Smooth muscle cell (in vitro differentiated cells): ENCODE measurements around the gene LRRFIP1. TPM values are rescaled to one million over a fixed set of nuclear protein-coding genes. Genes with fewer than 3 reads are reported as not detected.
A peak's percentile ranks its signal among the peaks of the same experiment; 100 is the strongest.
"Not testable (repeated sequence)": the region's sequence is repeated elsewhere in the genome, so short reads cannot be mapped to it uniquely, and the experiment has no call there.

Source experiments
- DNase-seq: peaks from one replicate; lab custom pipeline; 2025; ENCODE audit not compliant: unreplicated experiment; lab: John Stamatoyannopoulos, UW
- H2AFZ ChIP-seq: fragments of 200-600 bp; sonication (generic); 2 replicates; pipeline ENCODE4 v1.6.0; 2016; ENCODE audit warnings: antibody characterized with exemption, low read depth, mild to moderate bottlenecking
- H3F3A ChIP-seq: fragments of 200-600 bp; sonication (generic); 2 replicates; pipeline ENCODE4 v1.6.0; 2017; ENCODE audit warnings: antibody characterized with exemption, low read depth
- H3K27ac ChIP-seq: fragments of 200-600 bp; sonication (generic); 2 replicates; pipeline ENCODE4 v1.5.1; 2016; ENCODE audit warnings: low read depth, mild to moderate bottlenecking
- H3K27me3 ChIP-seq: fragments of 200-600 bp; sonication (generic); 2 replicates; pipeline ENCODE4 v1.6.1; 2016; ENCODE audit warnings: low read depth, mild to moderate bottlenecking
- H3K36me3 ChIP-seq: fragments of 200-600 bp; sonication (generic); 2 replicates; pipeline ENCODE4 v1.5.1; 2016; ENCODE audit warnings: low read depth
- H3K4me1 ChIP-seq: fragments of 200-600 bp; sonication (generic); 2 replicates; pipeline ENCODE4 v1.5.1; 2016; ENCODE audit warnings: low read depth
- H3K4me2 ChIP-seq: fragments of 200-600 bp; sonication (generic); 2 replicates; pipeline ENCODE4 v1.6.0; 2016; ENCODE audit warnings: mild to moderate bottlenecking
- H3K4me3 ChIP-seq: fragments of 200-600 bp; sonication (generic); 2 replicates; pipeline ENCODE4 v1.5.1; 2016; ENCODE audit warnings: mild to moderate bottlenecking
- H3K79me2 ChIP-seq: fragments of 200-600 bp; sonication (generic); 2 replicates; pipeline ENCODE4 v1.6.0; 2016; ENCODE audit warnings: low read depth, mild to moderate bottlenecking
- H3K9ac ChIP-seq: fragments of 200-600 bp; sonication (generic); 2 replicates; pipeline ENCODE4 v1.6.0; 2016; ENCODE audit warnings: low read depth
- H3K9me3 ChIP-seq: fragments of 200-600 bp; sonication (generic); replicated peaks from 2 replicates; pipeline ENCODE4 v1.5.1; 2016; ENCODE audit warnings: low read depth
- H4K20me1 ChIP-seq: fragments of 200-600 bp; sonication (generic); 2 replicates; pipeline ENCODE4 v1.6.0; 2016; ENCODE audit warnings: low read depth
- WGBS: methylation state at CpG from one replicate; pipeline ENCODE4 v1.1.7; 2016; ENCODE audit warnings: low lambda C conversion rate; 5-methylcytosine and 5-hydroxymethylcytosine counted together
- polyA plus RNA-seq: library from polyadenylated mRNA; unstranded; fragments of >200 nt; fragmentation: Nextera tagmentation; extraction: Ambion mirVana; gene quantifications from 2 replicates; pipeline ENCODE4 v1.2.1, GENCODE V29; 2016
- total RNA-seq: library from RNA; depleted of rRNA; stranded (reverse); fragments of >200 nt; gene quantifications from 2 replicates; pipeline ENCODE4 v1.2.3, GENCODE V29; 2014
- TF ChIP-seq, protein P1 (sequence below): fragments of 200-600 bp; sonication (generic); IDR thresholded peaks from 2 replicates; pipeline ENCODE4 v1.5.1; 2017; ENCODE audit warnings: borderline replicate concordance, mild to moderate bottlenecking, antibody characterized with exemption; ENCODE audit not compliant: insufficient read depth, poor library complexity, severe bottlenecking

Gene LRRFIP1
- total and polyA plus RNA-seq, 2 experiments from 2014 or later: 36.2 to 65.1 TPM

GRCh38 chr2:237663517-237664110 lies 36.2 kb downstream of the LRRFIP1 start:
- no peak for DNase-seq
- TF ChIP-seq, protein P1, sequence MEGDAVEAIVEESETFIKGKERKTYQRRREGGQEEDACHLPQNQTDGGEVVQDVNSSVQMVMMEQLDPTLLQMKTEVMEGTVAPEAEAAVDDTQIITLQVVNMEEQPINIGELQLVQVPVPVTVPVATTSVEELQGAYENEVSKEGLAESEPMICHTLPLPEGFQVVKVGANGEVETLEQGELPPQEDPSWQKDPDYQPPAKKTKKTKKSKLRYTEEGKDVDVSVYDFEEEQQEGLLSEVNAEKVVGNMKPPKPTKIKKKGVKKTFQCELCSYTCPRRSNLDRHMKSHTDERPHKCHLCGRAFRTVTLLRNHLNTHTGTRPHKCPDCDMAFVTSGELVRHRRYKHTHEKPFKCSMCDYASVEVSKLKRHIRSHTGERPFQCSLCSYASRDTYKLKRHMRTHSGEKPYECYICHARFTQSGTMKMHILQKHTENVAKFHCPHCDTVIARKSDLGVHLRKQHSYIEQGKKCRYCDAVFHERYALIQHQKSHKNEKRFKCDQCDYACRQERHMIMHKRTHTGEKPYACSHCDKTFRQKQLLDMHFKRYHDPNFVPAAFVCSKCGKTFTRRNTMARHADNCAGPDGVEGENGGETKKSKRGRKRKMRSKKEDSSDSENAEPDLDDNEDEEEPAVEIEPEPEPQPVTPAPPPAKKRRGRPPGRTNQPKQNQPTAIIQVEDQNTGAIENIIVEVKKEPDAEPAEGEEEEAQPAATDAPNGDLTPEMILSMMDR: no peak
- Histone ChIP-seq H3K4me3 (no peak overlapping the region), H2AFZ (no peak overlapping the region), H3K4me2 (no peak overlapping the region), H3K9ac (peak overlapping the region; percentile 29), H3K9me3 (no peaks in the 10 kb centered on the region), H3F3A (no peaks in the 10 kb centered on the region), H3K27me3 (no peaks in the 10 kb centered on the region), H3K36me3 (no peaks in the 10 kb centered on the region), H3K4me1 (peaks cover 7% of the 10 kb centered on the region), H3K27ac (peak overlapping the region; percentile 72), H3K79me2 (no peaks in the 10 kb centered on the region), H4K20me1 (no peaks in the 10 kb centered on the region)
- 84% methylated on average over 12 of the region's 12 CpGs for WGBS

GRCh38 chr2:237664151-237664550 lies 36.8 kb downstream of the LRRFIP1 start:
- Histone ChIP-seq H3F3A (no peaks in the 10 kb centered on the region), H3K27ac (no peak overlapping the region), H4K20me1 (no peaks in the 10 kb centered on the region), H3K79me2 (no peaks in the 10 kb centered on the region), H2AFZ (no peak overlapping the region), H3K4me2 (no peak overlapping the region), H3K9me3 (no peaks in the 10 kb centered on the region), H3K4me3 (no peak overlapping the region), H3K9ac (no peak overlapping the region), H3K27me3 (no peaks in the 10 kb centered on the region), H3K36me3 (no peaks in the 10 kb centered on the region), H3K4me1 (peaks cover 12% of the 10 kb centered on the region)
- 88% methylated on average over 17 of the region's 17 CpGs for WGBS
- TF ChIP-seq, protein P1: no peak
- no peak for DNase-seq

DNA sequence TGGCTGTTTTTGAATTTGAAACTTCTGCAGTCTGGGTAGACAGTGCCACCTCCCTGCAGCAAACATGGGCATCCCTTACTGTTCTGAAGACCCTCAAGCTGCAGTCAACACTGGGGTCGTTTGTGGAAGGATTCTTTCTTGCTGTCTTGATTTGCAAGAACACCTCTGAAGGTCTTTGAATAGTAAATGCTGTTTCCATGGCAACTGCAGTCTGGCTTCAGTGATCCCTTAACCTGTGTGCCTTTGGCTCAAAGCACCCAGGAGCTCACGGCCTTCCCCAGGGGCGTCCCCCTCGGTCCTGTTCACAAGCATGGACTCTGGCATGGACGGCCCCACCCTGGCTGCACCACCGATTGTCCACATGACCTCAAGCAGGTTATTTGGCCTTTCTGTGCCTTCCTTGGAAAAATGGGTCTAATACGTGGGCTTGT lies 38.3 kb downstream of the LRRFIP1 start:
- Histone ChIP-seq H3K27me3 (no peaks in the 10 kb centered on the region), H4K20me1 (no peaks in the 10 kb centered on the region), H3K27ac (no peak overlapping the region), H3K36me3 (no peaks in the 10 kb centered on the region), H3K4me2 (no peak overlapping the region), H3K9me3 (no peaks in the 10 kb centered on the region), H2AFZ (no peak overlapping the region), H3K4me1 (peaks cover 15% of the 10 kb centered on the region), H3F3A (no peaks in the 10 kb centered on the region), H3K9ac (no peak overlapping the region), H3K79me2 (no peaks in the 10 kb centered on the region), H3K4me3 (no peak overlapping the region)
- TF ChIP-seq, protein P1: no peak
- WGBS: 76% methylated on average over 7 of the region's 7 CpGs
- DNase-seq: no peak

- H3K4me2 ChIP-seq: no peak overlapping the region
- H3K9ac ChIP-seq: no peak overlapping the region
- no peak overlapping the region for H3K4me3 ChIP-seq
- H2AFZ ChIP-seq: no peak overlapping the region
- no peak for DNase-seq
- no peaks in the 10 kb centered on the region for H4K20me1 ChIP-seq
- H3K79me2 ChIP-seq: no peaks in the 10 kb centered on the region
- H3K4me1 ChIP-seq: peaks cover 15% of the 10 kb centered on the region
- H3K27me3 ChIP-seq: no peaks in the 10 kb centered on the region
- H3K27ac ChIP-seq: no peak overlapping the region
- no peaks in the 10 kb centered on the region for H3F3A ChIP-seq
- WGBS: 73% methylated on average over 7 of the region's 7 CpGs
- TF ChIP-seq, protein P1: no peak
- H3K36me3 ChIP-seq: no peaks in the 10 kb centered on the region
- no peaks in the 10 kb centered on the region for H3K9me3 ChIP-seq
These were observed 39.2 kb downstream of the LRRFIP1 start for GRCh38 chr2:237666606-237667005.

DNA sequence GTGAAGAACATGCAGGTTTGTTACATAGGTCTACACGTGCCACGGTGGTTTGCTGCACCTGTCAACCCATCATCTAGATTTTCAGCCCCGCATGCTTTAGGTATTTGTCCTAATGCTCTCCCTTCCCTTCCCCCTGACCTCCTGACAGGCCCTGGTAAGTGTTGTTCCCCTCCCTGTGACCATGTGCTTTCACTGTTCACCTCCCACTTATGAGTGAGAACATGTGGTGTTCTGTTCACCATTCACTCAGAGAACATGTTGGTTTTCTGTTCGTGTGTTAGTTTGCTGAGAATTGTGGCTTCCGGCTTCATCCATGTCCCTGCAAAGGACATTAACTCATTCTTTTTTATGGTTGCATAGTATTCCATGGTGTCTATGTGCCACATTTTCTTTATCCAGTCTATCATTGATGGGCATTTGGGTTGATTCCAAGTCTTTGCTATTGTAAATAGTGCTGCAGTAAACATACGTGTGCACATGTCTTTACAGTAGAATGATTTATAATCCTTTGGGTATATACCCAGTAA lies 39.7 kb downstream of the LRRFIP1 start:
- DNase-seq, H4K20me1 ChIP-seq, H3K9ac ChIP-seq, H3K36me3 ChIP-seq, H3F3A ChIP-seq, H2AFZ ChIP-seq, H3K27me3 ChIP-seq, H3K27ac ChIP-seq, H3K4me3 ChIP-seq, H3K4me2 ChIP-seq, H3K79me2 ChIP-seq, H3K9me3 ChIP-seq: not testable (repeated sequence)
- WGBS: 95% methylated on average over 6 of the region's 6 CpGs
- H3K4me1 ChIP-seq: peaks cover 15% of the 10 kb centered on the region
